Upper lobe of left lung (tissue), 4 donors: Measurements from ENCODE around the gene SEMA3D.

ENCODE experiments used
- POLR2AphosphoS5 ChIP-seq, 2 donors: sonication (generic); formaldehyde crosslinking; IDR thresholded peaks; one replicate each; pipeline ENCODE4 v1.5.1; 2017; ENCODE audit warnings: antibody characterized with exemption in 2 of 2
- TF ChIP-seq, protein P1 (sequence below), 6 experiments: fragments of 450-650 bp in 4 of 6; fragments of 200-600 bp in 2 of 6; sonication (generic) in 2 of 6; IDR thresholded peaks; one replicate each; pipeline ENCODE4 v1.5.1; 2016 to 2019; ENCODE audit warnings: antibody characterized with exemption in 6 of 6

DNA sequence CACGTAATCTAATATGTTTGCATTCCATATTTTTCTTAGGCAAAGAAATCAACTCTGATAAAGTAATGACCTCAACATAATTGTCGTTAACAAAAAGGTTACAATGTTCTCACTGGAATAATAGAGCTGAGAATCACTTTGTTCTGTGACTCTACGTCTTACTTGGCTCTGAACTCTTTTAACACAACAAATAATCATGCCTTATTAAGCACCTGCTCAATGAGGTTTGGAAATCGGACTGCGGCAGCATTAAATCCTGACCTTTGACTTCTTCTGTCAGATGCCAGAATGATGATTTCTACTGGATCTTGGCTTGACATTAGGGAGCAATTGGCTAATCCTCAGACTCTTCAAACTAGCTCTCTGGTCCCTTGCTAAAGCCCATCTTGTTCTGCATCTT is 233.6 kb downstream of the SEMA3D start:
- no peak for TF ChIP-seq POLR2AphosphoS5 (IDR thresholded peaks at IDR 0.05)
- TF ChIP-seq, protein P1, sequence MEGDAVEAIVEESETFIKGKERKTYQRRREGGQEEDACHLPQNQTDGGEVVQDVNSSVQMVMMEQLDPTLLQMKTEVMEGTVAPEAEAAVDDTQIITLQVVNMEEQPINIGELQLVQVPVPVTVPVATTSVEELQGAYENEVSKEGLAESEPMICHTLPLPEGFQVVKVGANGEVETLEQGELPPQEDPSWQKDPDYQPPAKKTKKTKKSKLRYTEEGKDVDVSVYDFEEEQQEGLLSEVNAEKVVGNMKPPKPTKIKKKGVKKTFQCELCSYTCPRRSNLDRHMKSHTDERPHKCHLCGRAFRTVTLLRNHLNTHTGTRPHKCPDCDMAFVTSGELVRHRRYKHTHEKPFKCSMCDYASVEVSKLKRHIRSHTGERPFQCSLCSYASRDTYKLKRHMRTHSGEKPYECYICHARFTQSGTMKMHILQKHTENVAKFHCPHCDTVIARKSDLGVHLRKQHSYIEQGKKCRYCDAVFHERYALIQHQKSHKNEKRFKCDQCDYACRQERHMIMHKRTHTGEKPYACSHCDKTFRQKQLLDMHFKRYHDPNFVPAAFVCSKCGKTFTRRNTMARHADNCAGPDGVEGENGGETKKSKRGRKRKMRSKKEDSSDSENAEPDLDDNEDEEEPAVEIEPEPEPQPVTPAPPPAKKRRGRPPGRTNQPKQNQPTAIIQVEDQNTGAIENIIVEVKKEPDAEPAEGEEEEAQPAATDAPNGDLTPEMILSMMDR (IDR thresholded peaks at IDR 0.05): no peak
